Stimulated activated CD4-positive, alpha-beta T cell treated with anti-CD3 and anti-CD28 coated beads, Interleukin-2, amount 100 ng/mL, for 24 hours (primary cell): ENCODE data around the gene PHPT1.
"Not testable (repeated sequence)": the region's sequence is repeated elsewhere in the genome, so short reads cannot be mapped to it uniquely, and the experiment has no call there.

Experiments used
- DNase-seq, 2 donors: peaks; one replicate each; pipeline ENCODE4 v3.0.0-alpha.2; 2020

Gene PHPT1

GRCh38 chr9:136837856-136838277 lies 11.3 kb upstream of the PHPT1 start:
- not testable (repeated sequence) for DNase-seq

DNA sequence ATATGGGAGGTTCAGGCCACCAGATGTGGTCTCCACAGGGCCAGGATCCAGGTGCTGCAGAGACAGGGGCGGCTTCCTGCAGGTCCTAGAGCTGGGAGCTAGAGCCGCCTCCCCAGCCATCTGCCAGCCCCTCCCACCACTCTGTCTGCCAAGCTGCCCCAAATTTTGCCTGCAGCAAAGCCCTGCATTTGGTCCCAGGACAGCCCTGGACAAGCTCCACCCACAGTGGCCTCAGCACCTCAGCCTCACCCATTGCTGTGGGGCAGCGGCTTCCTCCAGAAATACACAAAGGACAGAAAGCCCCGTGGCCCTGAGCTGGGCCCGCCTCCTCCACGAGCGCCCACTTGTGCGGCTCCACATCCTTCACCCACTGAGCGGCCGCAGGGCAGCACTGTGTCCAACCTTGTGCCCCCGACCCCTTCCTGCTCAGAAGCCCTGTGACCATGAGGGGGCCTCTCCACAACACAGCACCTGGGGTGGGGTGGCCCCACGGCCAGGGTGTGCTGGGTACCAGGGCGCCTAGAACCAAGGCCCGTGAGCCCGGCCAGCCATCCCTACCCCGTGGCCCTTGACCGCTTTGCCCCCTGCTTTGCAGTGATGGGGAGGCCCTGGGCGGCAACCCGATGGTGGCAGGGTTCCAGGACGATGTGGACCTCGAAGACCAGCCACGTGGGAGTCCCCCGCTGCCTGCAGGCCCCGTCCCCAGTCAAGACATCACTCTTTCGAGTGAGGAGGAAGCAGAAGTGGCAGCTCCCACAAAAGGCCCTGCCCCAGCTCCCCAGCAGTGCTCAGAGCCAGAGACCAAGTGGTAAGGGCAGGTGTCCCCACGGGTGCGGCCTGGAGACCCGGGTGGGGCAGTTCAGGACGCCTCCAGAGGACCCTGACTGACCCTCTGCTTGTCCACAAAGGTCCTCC lies 10.6 kb upstream of the PHPT1 start:
- DNase-seq = no peak

GRCh38 chr9:136839229-136840139 lies 9.7 kb upstream of the PHPT1 start:
- DNase-seq = no peak

GRCh38 chr9:136840140-136840876 lies 8.9 kb upstream of the PHPT1 start:
- no peak for DNase-seq

DNA sequence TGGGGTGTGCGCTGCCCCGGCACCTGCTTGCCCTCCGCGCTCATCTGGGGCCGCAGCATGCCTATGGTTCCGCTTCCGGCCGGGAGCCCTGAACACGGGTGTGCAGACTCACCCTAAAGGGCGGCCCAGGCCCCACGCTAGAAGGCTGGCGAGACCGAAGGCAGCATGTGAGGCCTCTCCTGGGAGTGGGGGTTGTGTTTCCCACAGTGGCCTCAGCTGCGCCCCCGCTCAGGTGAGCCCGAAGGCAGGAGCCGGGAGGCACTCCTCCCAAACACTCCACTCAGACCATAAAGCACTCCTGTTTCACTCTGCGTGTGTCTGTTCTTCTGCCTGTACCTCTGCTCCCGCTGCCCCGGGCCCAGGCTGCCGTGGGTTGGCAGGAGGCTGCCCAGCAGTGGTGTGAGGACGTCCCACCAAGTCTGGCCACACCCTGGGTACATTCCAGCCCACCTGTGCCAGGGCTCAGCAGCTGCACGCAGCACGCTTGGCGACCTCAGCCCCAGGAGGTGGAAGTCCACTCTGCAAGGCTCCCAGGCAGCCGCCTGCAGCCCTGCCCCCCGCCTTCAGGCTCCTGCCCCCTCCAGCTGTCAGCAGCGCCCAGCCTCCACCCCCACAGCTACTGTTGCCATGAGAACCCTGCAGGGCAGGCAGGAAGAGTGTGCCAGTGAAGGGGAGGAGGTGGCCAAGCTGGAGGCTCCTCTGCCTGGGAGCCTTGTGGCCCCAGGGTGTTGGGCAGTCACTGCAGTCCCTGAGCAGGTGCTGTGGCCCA lies 8.1 kb upstream of the PHPT1 start:
- DNase-seq = no peak

DNA sequence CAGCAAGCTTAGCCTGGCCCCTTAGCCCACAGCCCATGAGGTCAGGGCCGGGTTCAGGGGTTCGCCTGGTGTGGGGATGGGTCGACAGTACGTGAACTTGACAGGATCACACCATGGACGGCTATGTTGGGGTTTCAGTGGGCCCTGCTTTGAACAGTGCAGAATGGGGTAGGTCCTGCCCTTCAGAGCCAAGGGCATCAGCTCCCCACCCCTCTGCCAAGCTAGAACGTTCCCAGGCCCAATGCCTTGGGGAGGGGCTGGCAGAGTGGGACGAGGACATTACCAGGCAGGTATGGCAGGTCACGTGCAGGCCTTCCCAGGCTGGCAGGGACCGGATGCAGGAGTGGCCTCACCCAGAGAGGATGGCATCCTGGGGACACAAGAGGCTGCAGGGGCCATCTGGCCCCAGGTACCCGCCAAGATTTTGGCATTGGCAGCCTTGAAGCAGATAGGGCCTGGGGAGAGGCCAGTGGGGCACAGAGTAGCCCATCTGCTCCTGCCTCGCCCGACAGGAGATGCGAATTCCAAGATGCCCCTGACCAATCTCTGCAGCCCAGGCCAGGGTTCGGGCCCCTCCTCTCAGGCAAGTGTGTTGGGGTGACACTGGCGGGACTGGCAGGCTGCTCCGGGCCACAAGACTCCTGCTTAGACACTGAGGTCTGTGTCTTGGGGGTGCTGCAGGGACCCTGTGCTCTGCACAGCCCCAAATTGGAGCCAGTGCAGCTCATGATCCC lies 7.4 kb upstream of the PHPT1 start:
- not testable (repeated sequence) for DNase-seq

DNA sequence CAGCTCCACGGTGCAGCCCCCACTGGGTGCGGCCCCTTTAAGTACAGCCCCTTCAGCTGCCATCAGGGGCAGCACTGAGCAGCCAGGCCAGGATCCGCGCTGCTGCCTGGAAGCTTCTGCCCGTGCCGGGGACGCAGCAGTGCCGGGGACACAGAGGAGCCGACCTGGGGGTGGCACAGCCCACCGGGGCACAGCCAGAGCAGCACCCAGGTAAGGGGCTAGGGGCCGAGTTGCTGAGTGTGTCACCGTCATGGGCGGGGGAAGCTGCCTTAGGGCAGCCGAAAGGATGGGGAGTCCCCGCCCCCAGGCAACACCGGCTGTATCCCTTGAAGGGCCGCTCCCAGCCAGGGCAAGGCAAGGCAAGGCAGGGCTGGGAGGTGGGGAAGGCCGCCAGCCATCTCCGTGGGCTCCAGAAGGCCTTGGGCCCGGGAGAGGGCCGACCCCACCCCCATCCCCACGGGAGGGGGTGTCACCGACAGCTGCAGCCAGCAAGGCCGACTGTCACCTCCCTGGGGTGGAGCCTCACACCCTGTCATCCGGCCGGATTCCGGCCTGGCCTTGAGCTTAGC lies 6.7 kb upstream of the PHPT1 start, which contains the start of gene AJM1:
Gene AJM1 (plus strand): TSS at position 99 of the 569 bp plus-strand sequence. CDS start 1,937 bp downstream, outside the sequence.
- DNase-seq = peak; percentile 82 to 84

DNA sequence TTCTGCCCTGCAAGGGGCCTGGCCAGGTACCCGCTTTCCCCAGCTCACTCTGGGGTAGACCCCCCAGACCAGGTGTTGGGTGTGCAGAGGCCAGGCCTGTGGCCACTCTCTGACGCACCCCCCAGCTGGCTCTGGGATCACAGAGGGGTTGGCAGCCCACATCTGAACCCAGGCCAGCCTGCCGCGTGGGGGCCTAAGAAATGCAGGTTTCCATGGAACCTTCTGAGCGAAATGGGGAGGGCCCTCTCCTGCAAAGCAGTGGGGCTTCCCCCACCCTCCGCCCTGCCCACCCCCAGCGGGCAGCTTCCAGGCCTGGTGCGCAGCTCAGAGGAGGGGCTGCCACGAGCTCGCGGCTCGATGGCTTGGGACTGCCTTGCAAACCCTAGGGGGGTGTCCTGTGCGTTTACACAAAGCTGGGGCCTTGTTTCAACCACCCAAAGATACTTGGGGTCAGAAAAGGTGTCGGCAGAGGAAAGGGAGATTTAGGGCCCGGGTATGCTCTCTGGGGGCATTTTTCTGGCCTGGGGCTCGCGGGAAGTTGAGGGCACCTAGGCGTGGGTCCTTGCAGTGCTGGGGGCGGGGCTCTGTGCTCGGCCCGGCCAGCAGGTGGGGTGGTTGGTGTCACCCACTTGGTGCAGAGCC lies 5.9 kb upstream of the PHPT1 start:
- DNase-seq = not testable (repeated sequence)

DNA sequence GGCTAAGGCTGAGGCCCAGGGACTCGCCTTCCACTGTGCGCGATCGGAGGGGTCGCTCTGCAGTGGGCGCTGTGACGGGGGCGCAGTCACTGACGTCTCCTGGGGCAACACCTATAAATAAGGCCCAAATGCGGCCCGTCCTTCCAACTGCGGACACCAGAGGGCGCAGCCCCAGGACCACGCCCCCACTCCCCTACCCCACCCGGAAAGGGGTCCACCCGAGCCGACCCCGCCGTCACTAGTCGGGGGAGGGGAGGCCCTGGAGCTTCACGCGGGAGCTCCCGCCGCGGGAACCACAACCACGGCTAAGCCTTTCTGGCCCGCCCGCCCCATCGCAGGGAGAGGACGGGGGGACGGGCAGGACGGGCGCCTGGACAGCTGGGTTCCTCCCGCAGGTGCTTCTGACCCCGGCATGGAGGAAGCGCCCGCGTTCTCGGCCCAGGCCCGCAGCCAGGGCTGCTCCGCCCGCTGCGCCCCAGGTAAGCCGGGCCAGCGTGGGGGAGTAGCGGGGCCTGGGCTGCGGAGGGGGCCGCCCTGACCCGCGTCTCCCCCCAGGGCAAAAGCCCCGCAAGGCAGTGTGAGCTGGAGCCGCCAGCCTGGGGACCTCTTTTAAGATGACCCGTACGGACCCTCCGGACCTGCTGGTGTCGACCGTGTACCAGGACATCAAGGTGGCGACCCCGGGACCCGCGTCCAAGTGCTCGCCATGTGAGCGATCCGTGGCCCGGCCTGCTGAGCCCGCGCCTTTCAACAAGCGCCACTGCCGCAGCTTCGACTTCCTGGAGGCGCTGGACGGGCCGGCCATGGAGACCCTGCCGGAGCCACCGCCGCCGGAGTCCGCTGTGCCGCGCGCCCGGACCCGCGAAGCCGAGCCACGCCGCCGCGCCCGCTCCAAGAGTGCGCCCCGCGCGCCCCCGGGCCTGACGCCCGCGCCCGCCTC lies 5.1 kb upstream of the PHPT1 start:
- peak; percentile 72 to 76 for DNase-seq

DNA sequence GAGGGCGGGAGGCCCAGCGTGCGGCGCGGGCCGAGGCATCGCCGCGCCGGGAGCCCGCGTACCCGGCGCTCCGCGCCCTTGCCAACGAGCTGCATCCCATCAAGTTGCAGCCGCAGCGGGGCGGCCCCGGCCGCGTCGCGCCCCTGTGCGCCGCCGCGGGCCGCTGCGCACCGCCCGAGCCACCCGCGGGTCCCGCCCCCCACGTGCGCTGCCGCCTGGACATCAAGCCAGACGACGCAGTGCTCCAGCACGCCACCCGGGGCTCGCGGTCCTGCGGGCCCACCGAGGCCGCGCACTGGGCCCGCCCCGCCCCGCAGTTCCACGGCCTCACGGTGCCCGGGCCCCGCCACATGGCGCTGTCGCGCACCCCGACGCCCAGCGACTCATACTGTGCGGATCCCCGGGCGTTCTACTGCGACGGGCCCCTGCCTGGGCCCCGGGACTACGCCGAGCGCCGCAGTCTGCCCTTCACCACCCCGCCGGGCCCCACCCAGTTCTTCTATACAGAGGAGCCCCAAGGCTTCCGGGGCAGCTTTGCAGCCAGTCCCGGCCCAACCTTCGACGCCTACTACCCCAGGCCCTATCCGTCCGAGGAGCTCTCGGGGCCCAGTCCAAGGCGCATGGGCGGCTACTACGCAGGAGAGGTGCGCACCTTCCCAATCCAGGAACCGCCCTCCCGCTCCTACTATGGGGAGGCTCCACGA lies 4.3 kb upstream of the PHPT1 start:
- no peak for DNase-seq

DNA sequence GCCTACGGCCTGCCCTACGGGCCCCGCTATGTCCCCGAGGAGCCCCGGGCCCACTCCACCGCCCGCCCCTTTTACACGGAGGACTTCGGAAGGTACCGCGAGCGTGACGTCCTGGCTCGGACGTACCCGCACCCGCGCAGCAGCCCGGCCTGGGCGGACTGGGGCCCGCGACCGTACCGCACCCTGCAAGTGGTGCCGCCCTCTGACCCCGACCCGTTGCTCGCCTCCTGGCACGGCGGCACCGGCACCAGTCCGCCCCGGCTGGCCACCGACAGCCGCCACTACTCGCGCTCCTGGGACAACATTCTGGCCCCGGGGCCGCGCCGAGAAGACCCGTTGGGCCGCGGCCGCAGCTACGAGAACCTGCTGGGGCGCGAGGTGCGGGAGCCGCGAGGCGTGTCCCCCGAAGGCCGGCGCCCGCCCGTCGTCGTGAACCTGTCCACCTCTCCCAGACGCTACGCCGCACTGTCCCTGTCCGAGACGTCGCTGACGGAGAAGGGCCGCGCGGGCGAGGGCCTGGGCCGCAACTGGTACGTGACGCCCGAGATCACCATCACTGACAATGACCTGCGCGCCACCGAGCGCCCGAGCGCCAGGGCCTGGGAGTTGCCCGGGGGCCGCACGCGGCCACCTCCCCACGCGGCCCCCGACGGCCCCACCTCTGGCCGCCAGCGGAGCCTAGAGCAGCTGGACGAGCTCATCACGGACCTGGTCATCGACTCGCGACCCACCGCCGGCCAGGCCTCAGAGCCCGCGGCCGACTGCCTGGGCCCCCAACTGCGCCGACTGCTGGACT lies 3.5 kb upstream of the PHPT1 start:
- no peak for DNase-seq

- no peak for DNase-seq
These were observed 2.7 kb upstream of the PHPT1 start for GRCh38 chr9:136846376-136847087.

- no peak for DNase-seq
These were observed 2.0 kb upstream of the PHPT1 start for GRCh38 chr9:136847088-136847825.

DNA sequence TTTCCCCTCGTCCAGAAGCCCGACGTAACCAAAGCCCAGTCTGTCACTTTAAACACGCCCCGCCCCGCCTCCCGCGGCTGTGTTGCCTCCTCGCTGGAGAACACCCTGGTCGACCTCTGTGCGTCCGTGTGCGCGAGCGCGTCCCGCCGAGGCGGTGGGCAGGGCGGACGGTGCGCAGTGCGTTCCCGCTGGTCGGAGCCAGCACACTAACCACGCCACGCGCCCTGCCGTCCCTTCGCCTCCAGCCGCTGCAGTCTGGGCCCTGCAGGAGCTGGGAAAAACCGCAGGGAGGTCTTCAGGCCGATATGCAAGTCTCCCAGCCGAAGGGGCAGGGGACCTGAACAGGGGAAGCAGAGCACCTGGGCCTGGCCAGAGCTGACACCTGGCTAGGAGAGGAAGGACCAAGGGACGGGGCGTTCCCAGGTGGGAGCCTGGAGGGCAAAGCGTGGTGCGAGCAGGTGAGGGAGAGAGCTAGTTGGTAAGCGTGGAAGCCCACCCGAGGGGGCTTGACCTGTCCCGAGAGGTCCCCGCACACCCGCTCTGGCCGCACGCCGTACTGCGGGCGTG lies 1.3 kb upstream of the PHPT1 start:
- peak; percentile 83 to 88 for DNase-seq

DNA sequence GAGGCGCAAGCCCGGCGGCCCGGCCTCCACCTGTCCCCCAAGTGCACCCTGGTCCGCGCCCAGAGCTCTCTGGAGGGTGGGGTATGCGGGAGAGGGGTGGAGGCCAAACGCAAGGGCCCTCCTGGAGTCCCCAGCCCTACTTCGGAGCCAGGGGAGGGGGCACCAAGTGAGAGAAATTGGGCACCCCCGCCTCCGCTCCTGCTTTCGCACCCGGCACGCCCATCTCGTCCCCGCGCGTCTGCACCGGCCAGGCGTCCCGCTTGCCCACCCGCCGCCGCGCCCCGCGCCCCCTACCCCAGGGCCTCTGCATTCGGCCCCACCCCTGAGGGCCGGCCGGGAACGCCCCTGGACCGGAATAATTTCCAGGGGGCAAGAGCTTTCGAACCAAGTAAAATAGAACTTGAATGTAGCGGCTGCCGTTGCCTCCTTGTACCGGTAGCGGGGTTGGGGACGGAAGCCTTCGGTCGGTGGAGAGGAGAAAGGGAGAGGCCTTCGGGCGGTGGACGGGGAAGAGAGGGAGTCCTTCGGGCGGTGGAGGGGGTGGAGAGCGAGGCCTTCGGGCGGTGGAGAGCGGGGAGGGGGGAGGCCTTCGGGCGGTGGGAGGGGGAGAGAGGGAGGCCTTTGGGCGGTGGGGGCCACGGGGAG lies 694 bp upstream of the PHPT1 start:
- DNase-seq = peak; percentile 46 to 47
